Activated CD8-positive, alpha-beta memory T cell treated with anti-CD3 and anti-CD28 coated beads, Interleukin-2, amount 50 U/mL, for 1 hour (primary cell): ENCODE data around the gene OOEP.

ENCODE experiments used
- DNase-seq: peaks from one replicate; pipeline ENCODE4 v3.0.0-alpha.2; 2020; ENCODE audit errors: extremely low read depth

Gene OOEP

GRCh38 chr6:73364549-73364948, 5.1 kb downstream of the OOEP start:
- DNase-seq: no peak

DNA sequence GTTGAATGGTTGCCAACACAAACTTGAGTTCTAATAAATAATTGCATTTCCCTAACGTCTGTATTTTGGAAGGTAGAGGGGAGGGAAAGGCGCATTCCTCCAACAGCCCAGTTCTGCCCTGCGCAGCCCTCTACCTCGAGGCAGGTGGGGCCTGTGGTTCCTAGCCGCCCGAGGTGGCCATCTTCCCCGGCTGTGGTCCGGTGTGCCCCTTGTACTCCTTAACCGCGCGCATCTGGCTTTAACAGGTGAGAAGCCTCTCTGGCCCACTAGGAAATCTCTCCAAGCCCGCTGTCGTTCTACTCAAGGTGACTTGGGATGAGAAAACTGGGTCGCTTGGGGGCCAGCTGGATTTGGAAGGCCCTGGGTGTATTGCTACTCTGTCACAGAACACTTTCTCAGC, 5.6 kb downstream of the OOEP start:
- no peak for DNase-seq

GRCh38 chr6:73363537-73363875, 6.2 kb downstream of the OOEP start:
- DNase-seq: no peak

DNA sequence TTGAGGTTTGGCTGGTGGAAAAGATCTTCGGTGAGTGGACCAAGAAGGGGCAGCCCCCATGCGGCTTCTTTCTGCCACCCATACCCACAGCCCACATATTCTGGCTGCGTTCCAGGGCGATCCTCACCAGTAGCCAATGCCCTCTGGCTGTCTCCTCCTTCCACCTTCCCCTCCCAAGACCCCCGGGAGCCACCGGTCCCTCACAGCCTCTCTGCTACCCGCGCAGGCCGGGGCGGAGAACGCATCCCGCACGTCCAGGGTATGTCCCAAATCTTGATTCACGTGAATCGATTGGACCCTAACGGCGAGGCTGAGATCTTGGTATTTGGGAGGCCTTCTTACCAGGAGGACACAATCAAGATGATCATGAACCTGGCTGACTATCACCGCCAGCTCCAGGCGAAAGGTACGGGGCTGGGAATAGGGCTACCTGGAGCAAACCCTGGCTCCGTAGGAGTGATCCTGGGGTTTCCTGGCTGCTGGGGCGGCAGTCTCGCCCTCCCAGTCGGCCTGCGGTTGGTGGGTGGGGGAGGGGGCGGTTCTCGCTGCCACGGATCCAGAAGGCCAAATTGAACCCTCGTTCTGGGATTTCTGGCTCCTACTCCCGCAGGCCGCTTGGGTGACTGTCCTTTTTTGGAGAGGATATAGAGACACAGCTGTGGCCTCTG, 6.7 kb downstream of the OOEP start:
- DNase-seq: no peak

DNA sequence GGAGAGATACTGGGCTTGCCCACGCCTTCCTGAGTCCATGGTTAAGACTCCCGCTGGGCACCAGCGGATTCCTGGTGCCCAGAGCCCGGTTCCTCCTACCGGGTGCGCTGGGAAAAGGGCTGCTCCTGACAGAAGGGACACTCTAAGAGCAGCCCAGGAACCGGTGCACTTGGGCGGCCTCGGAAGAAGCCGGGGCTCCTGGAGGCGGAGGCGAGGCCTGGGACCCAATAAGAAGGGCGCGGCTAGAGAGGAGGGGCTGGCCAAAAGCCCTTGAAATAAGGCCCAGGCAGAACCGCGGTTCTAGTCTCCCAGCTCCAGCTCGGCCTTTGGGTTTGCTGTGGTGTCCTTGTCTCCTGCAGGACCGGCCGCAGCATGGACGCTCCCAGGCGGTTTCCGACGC, 7.3 kb downstream of the OOEP start, which contains the start of gene KHDC3L:
Gene KHDC3L, plus strand, starts transcription at position 301 of the 400 bp plus-strand sequence. Its CDS starts 72 bp downstream, at position 373.
- DNase-seq: no peak

GRCh38 chr6:73353636-73354593, 15.8 kb downstream of the OOEP start, which contains the start of gene DPPA5:
Gene DPPA5 (minus strand): TSS chr6:73354276. CDS start chr6:73354225, 51 bp downstream.
- no peak for DNase-seq

- DNase-seq: no peak
These were observed 20.4 kb downstream of the OOEP start for GRCh38 chr6:73349311-73349710.

DNA sequence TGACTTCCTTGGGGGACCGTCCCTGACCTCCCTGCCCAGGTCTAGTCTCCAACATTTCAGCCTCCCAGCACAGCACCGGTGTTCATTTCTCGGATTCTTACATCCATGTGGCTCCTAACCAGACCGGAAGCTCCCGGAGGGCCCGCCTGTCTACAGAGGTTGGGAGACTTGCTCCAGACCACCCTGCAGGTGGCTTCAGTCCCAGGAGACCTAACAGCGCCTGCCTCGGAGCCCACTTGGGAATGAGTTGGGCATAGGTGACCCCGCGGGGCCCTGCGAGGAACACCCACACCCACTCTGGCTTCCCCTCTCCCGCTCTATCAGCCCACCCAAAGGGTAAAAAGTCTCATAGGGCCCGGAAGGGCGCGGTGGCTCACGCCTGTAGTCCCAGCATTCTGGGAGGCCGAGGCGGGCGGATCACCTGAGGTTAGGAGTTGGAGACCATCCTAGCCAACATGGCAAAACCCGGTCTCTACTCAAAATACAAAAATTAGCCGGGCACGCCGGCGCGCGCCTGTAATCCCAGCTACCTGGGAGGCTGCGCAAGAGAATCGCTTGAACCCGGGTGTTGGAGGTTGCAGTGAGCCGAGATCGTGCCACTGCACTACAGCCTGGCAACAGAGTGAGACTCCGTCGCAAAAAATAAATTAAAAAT, 21.0 kb downstream of the OOEP start:
- no peak for DNase-seq

GRCh38 chr6:73343164-73343563, 26.5 kb downstream of the OOEP start:
- no peak for DNase-seq

- no peak for DNase-seq
These were observed 27.5 kb downstream of the OOEP start for GRCh38 chr6:73342174-73342573.

- no peak for DNase-seq
These were observed 28.4 kb downstream of the OOEP start for GRCh38 chr6:73341335-73341734.

GRCh38 chr6:73340048-73340447, 29.6 kb downstream of the OOEP start:
- DNase-seq: no peak

DNA sequence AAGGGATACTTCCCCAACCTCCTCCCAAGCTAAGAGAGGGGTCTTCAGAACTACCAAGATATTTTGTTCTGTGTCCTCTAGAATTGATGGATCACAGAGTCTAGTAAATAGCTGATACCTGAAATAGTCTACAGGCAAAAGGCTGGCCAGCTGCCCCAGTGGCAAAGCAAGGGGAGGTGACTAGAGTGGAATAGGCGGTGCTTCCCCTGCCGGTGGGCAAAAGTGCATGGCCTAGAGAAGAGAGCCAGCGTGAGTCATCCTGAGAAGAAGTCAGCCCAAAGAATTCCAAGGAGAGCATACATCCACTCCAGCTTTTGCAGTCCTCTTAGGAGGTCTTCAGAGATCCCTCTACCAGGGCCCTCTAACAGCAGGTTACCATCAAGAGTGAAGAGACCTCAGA, 30.4 kb downstream of the OOEP start:
- no peak for DNase-seq

DNA sequence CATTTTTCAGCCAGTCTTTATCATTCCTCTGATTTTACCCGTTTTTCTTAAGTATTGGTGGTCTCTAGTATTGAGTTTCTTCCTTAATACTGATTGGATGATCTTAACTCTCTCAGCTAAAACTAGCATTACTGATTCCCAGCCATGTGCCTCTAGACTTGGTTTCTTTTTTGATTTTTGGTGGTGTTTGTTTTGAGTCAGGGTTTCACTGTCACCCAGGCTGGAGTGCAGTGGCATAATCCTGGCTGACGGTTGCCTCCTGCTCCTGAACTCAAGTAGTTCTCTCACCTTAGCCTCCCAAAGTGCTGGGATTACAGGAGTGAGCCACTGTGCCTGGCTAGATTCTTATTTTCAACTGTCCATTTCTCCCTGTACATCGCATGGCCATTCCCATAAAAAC, 40.5 kb downstream of the OOEP start:
- no peak for DNase-seq

DNA sequence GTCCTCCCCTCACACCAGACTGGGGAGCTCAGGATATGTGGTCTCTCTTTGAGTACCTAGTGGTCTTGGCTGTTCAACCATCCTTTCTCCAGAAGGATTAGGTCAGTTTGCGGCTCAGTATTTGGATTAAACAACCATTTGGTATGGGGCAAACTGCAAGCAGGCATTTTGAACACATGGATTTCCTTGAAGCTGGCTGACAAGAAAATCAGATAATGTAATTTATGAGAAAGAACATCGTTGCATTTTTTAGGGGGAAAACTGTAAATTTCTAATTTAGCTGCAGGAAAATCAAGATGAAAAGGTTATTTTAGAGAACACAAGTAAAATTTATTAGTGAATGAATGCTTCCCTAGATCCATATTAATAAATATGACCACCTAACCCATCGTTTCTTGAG, 40.9 kb downstream of the OOEP start:
- no peak for DNase-seq

GRCh38 chr6:73325656-73326055, 44.0 kb downstream of the OOEP start:
- DNase-seq: no peak

GRCh38 chr6:73323323-73323722, 46.4 kb downstream of the OOEP start:
- DNase-seq: no peak
